BLaER1 (cell line): ENCODE results near the gene CD164L2.

Experiments used
- H3K27ac ChIP-seq: shearing (Covaris generic); formaldehyde crosslinking; 2 replicates; pipeline ENCODE4 v1.8.1; 2022
- H3K27me3 ChIP-seq: shearing (Covaris generic); formaldehyde crosslinking; 2 replicates; pipeline ENCODE4 v1.8.1; 2022
- H3K36me3 ChIP-seq: shearing (Covaris generic); formaldehyde crosslinking; 2 replicates; pipeline ENCODE4 v1.8.1; 2022
- H3K4me1 ChIP-seq: shearing (Covaris generic); formaldehyde crosslinking; 2 replicates; pipeline ENCODE4 v1.8.1; 2022
- H3K4me2 ChIP-seq: shearing (Covaris generic); formaldehyde crosslinking; 2 replicates; pipeline ENCODE4 v1.8.1; 2022
- H3K4me3 ChIP-seq: shearing (Covaris generic); formaldehyde crosslinking; 2 replicates; pipeline ENCODE4 v1.8.1; 2022
- H3K9ac ChIP-seq: shearing (Covaris generic); formaldehyde crosslinking; 2 replicates; pipeline ENCODE4 v1.8.1; 2022
- H3K9me3 ChIP-seq: shearing (Covaris generic); formaldehyde crosslinking; 2 replicates; pipeline ENCODE4 v1.8.1; 2022
- H4K20me1 ChIP-seq: shearing (Covaris generic); formaldehyde crosslinking; 2 replicates; pipeline ENCODE4 v1.8.1; 2022
- Cebpa-rat ChIP-seq: shearing (Covaris generic); IDR thresholded peaks from 2 replicates; pipeline ENCODE4 v1.8.1; 2022

CD164L2 gene

DNA sequence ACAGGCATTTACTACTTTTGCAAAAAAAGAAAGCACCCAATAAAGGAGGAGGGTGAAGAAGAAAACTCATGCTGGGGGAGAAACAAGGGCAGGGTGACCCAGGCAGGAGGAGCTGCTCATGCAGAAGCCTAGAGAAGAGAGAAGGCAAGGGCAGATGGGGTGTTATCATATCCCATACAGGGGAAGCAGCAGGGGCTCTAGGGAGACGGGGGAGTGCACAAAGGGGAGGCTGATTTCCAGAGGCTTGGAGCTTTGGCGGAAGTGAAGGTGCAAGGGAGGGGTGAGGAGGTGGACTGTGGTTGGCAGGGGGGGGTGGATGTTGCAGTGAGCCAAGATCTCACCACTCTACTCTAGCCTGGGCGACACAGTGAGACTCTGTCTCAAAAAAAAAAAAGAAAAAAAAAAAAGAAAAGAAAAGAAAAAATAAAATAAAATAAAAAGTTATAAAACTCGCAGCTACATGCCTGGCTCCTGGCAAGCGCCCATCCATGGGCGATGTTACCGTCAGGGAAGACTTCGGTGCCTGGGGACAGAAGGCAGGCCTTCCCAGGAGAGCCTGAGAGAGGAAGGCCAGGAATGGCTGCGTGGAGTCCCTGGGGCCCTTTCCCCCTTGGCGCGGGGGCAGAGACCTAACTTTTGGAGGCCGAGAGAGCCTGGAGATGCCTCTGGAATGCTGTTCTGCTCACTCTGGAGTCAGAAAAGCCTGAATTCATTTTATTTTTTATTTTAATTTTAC lies 5.2 kb downstream of the CD164L2 start:
- H4K20me1 ChIP-seq, result no peaks in the 10 kb centered on the region
- no peak overlapping the region for H3K4me3 ChIP-seq
- no peaks in the 10 kb centered on the region for H3K36me3 ChIP-seq
- no peak for TF ChIP-seq Cebpa-rat
- no peaks in the 10 kb centered on the region for H3K9me3 ChIP-seq
- H3K27me3 ChIP-seq, result no peaks in the 10 kb centered on the region
- H3K4me2 ChIP-seq, result peak overlapping the region; percentile 50
- H3K27ac ChIP-seq, result no peak overlapping the region
- no peak overlapping the region for H3K9ac ChIP-seq
- H3K4me1 ChIP-seq, result peaks cover 33% of the 10 kb centered on the region

DNA sequence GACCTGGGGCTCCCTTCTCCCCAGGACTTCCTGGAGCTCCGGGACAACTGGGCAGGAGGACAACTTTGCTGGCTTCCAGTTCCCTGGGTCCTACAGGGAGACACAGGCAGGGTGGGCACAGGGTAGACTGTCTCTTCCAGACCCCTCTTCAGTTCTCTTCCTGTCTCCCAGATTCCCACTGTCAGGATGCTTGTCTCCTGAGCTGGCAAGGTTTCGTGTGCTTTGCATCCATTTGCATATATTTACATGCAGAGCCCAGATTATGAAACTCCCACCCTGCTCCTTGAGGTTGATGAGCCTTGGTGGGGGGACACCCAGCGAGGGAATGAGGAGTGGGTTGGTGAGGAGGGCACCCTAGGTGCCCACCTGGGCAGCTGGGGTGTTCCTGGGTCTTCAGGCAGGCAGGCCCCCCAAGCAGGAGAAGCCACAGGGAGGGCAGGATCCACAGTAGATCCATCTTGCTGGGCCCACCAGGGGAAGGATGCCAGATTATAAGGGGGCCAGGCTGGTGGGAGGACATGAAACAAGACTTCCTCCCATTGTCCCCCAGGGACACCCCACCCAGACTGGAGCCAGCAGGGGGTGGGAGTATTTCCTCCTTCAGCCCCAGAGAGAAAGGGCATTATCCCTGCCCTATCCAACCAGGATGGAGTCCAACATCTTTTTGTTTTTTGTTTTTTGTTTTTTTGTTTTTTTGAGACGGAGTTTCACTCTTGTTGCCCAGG lies 8.6 kb downstream of the CD164L2 start, which contains the start of gene FCN3:
Gene FCN3 (minus strand): TSS at position 463 of the 725 bp plus-strand sequence. CDS start 6 bp downstream, at position 457.
- TF ChIP-seq Cebpa-rat, result no peak
- Histone ChIP-seq H3K27me3 (no peaks in the 10 kb centered on the region), H3K9ac (no peak within 1 kb of the TSS), H3K9me3 (no peaks in the 10 kb centered on the region), H3K4me2 (peak within 1 kb of the TSS; percentile 51), H3K4me1 (peaks cover 58% of the 10 kb centered on the region), H3K27ac (no peak within 1 kb of the TSS), H3K36me3 (no peaks in the 10 kb centered on the region), H4K20me1 (no peaks in the 10 kb centered on the region), H3K4me3 (no peak within 1 kb of the TSS)

DNA sequence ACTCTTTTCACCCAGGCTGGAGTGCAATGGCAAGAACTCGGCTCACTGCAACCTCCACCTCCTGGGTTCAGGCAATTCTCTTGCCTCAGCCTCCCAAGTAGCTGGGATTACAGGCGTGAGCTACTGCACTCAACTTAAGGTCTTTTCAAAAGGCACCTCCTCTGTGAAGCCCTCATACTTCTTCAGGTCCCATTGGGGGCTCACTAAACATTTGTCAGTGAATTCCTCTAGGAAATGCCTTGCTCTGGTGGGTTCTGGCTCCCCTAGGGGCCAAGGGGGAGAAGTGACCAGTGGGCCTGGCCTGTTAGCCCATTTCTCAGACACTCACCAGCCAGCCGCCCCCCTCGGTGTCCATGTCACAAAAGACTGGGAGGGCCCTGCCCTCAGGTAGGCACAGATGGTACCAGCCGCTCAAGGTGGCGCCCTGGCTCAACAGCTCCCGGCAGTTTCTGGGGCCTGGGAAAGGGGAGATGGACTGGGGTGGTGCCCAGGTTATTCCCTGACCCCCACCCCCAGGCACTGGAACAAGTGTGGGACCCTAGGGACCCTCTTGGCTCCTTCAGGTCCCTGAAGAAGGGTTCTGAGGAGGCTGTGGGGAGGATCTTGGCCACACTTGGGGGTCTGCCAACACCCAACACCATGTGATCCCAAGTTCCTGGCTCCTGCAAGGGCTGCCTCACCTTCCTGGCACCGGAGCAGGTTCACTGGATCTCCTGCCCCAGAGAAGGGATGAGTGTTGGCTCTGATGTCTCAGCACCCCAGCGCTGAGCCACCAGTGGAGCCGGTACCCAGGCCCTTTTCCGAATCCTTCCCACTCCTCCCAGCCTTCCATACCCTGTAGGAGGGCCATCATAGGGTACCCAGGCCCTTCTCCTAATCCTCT lies 10.1 kb downstream of the CD164L2 start:
- Histone ChIP-seq H3K9ac (no peak overlapping the region), H3K27ac (no peak overlapping the region), H3K36me3 (no peaks in the 10 kb centered on the region), H3K4me2 (no peak overlapping the region), H4K20me1 (no peaks in the 10 kb centered on the region), H3K4me3 (no peak overlapping the region), H3K27me3 (no peaks in the 10 kb centered on the region), H3K4me1 (peaks cover 64% of the 10 kb centered on the region), H3K9me3 (no peaks in the 10 kb centered on the region)
- no peak for TF ChIP-seq Cebpa-rat

DNA sequence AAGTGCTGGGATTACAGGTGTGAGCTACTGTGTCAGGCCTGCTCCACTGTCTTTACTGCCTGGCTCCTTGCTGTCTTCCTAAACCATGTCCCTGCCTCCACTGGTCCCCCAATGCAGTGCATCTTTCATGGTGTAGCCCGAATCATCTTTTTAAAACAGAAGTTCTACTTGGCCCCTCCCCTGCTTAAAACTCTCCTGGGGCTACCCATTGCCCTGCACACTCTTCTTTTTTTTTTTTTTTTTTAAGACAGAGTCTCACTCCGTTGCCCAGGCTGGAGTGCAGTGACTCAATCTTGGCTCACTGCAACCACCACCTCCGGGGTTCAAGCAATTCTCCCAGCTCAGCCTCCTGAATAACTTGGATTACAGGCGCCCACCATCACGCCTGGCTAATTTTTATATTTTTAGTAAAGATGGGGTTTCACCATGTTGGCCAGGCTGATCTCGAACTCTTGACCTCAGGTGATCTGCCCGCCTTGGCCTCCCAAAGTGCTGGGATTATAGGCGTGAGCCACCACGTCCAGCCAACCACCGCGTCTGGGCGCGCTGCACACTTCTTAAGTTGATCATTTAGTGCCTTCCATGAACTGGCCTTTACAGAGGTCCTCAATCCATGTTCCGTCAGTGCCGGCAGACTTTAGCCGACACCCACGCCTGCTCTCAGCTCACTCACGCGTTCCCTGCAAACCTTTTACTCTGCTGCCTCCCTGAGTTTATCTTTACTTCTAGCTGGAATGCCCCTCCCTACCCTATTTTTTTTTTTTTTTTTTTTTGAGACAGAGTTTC lies 10.9 kb downstream of the CD164L2 start:
- no peaks in the 10 kb centered on the region for H3K36me3 ChIP-seq
- no peak overlapping the region for H3K27ac ChIP-seq

DNA sequence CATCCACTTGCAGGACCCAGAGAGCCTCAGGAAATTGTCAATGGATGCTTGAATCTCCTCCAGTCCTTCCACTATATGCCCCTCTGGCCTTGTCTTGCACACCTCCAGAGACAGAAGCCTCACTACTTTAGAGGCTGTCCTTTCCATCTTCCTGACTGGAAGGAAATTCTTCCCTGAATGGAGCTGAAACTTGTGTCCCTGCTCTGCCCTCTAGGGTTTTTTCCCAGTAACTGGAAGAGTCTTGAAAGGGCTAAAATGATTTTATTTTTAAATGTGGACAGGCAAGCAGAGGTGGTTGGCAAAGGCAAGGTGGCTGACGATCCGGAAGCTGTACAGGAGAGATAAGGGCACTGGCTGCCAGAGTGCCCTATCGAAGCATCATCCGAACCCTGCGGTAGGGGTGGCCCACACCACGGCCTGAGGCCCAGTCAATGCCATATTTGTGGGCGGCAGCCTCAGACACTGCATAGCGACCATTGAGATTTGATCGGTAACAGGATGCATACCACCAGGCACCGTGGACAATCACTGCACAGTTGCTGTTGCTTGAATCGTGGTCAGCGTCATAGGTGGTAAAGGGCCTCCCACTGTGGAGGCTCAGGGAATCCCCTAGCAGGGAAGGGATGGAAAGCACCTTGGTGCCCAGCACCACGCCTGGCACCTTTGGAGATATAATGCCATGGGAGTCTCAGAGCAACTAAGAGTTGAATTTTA lies 14.1 kb downstream of the CD164L2 start:
- Histone ChIP-seq H3K27me3 (no peaks in the 10 kb centered on the region), H3K36me3 (no peaks in the 10 kb centered on the region), H3K9ac (peak overlapping the region; percentile 15; the same call in 1 of the 2 replicates), H4K20me1 (no peaks in the 10 kb centered on the region), H3K4me1 (peaks cover 76% of the 10 kb centered on the region), H3K9me3 (no peaks in the 10 kb centered on the region), H3K27ac (peak overlapping the region; percentile 44; the same call in 1 of the 2 replicates), H3K4me3 (no peak overlapping the region), H3K4me2 (peak overlapping the region; percentile 61)
- no peak for TF ChIP-seq Cebpa-rat

More for the DNA sequence above, 10.9 kb downstream of the CD164L2 start:
- H3K27me3 ChIP-seq, result no peaks in the 10 kb centered on the region
- no peaks in the 10 kb centered on the region for H4K20me1 ChIP-seq
- no peak for TF ChIP-seq Cebpa-rat
- no peaks in the 10 kb centered on the region for H3K9me3 ChIP-seq
- peaks cover 65% of the 10 kb centered on the region for H3K4me1 ChIP-seq
- H3K4me2 ChIP-seq, result peak overlapping the region; percentile 19; the same call in 1 of the 2 replicates
- H3K4me3 ChIP-seq, result no peak overlapping the region
- H3K9ac ChIP-seq, result no peak overlapping the region

DNA sequence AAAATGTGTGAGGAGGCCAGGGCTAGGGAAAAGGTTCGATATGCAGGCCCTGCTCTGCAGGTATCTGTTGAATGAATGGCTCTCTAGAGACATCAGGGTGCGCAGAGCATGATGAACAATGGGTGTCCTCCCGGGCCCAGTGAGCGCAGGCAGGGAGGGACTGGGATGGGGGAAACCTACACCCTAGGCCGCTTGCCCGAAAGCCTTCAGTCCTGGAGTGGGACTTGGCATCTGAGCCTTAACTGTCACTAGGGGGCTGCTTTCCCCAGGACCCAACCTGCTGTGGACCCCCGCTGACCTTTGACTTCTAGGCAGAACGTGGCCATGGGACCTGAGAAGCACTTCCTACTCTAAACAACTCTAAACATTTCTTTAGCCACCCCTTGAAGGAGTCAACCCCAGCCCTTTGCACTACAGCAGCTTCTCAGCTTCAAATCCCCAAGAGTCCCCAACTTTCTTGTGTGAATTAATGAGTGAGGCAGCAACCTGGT lies 15.9 kb downstream of the CD164L2 start:
- Histone ChIP-seq H3K9me3 (no peaks in the 10 kb centered on the region), H4K20me1 (no peaks in the 10 kb centered on the region), H3K27ac (peak overlapping the region; percentile 75; the same call in 1 of the 2 replicates), H3K4me3 (peak overlapping the region; percentile 76), H3K27me3 (no peaks in the 10 kb centered on the region), H3K4me1 (peaks cover 69% of the 10 kb centered on the region), H3K9ac (peak overlapping the region; percentile 81), H3K4me2 (peak overlapping the region; percentile 98), H3K36me3 (no peaks in the 10 kb centered on the region)
- no peak for TF ChIP-seq Cebpa-rat

DNA sequence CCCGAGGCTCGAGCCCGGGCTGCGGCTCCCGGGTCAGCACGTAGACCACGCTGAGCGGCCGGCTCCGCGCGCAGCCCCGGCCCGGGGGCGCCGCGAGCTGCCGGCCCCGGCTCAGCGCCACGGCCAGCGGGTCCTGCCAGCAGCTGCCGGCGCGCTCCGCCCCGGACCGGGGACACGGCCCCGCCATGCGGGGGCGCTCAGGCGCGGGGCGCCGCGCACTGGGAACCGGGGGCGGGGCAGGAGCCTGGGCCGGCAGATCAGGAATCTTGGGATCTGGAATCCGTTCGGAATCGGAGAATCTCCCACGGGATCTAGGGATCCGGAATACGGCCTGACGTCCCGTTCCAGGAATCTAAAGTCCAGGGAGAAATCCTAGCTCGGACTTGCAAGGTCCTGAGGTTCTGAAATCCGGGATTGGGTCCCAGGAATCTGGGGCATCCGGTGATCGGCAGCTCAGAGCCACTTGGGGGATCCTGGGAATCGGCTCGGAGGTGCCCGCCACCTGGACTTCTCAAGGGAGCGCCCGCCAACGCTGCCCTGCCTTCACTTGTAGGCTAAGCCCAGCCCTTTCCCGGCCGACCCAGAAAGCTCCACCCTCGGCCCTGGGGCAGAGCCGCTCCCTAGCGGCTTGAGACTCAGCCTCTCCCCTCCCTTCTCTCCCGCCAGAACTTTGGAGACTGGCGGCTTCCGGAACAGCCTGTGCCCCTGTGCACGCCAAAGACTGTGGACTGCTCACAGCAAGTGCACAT lies 16.5 kb downstream of the CD164L2 start, which contains the start of gene MAP3K6:
Gene MAP3K6 (minus strand): TSS at position 551 of the 749 bp plus-strand sequence. CDS start 364 bp downstream, at position 187.
- no peaks in the 10 kb centered on the region for H3K36me3 ChIP-seq

DNA sequence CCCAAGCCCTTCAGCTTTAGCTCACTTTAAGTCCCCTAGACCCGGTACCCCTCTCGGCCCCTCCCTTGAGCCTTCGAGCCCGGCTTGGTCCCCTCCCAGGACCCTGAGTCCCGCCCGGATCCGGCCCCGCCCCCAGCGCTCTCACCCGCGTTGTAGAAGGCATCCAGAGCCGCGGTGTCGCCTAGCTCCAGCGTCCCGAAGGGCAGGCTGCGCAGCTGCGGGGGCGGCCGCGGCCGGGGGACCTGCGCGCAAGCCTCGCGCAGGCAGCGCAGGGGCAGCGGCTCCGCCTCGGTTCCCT lies 17.1 kb downstream of the CD164L2 start:
- Histone ChIP-seq H4K20me1 (no peaks in the 10 kb centered on the region), H3K4me3 (peak overlapping the region; percentile 76), H3K27me3 (no peaks in the 10 kb centered on the region), H3K27ac (peak overlapping the region; percentile 75), H3K4me2 (peak overlapping the region; percentile 98), H3K4me1 (peaks cover 67% of the 10 kb centered on the region), H3K36me3 (no peaks in the 10 kb centered on the region), H3K9me3 (no peaks in the 10 kb centered on the region), H3K9ac (peak overlapping the region; percentile 81)
- TF ChIP-seq Cebpa-rat, result no peak

More for the DNA sequence above, 16.5 kb downstream of the CD164L2 start, which contains the start of gene MAP3K6:
- H3K4me2 ChIP-seq, result peak within 1 kb of the TSS; percentile 98
- no peaks in the 10 kb centered on the region for H4K20me1 ChIP-seq
- TF ChIP-seq Cebpa-rat, result no peak
- H3K4me3 ChIP-seq, result peak within 1 kb of the TSS; percentile 76
- no peaks in the 10 kb centered on the region for H3K27me3 ChIP-seq
- H3K4me1 ChIP-seq, result peaks cover 63% of the 10 kb centered on the region
- H3K9me3 ChIP-seq, result no peaks in the 10 kb centered on the region
- peak within 1 kb of the TSS; percentile 81 for H3K9ac ChIP-seq
- H3K27ac ChIP-seq, result peak within 1 kb of the TSS; percentile 75
